KOPT-K1 (cell line): ENCODE results near the gene RAB31.

Experiments
- H3K27ac ChIP-seq: fragments of 200-600 bp; sonication (generic); 2 replicates; pipeline ENCODE4 v1.5.1; 2016; ENCODE audit warnings: antibody characterized with exemption, mild to moderate bottlenecking, low read depth, low read length; ENCODE audit not compliant: poor library complexity, severe bottlenecking
- H3K36me3 ChIP-seq: fragments of 200-600 bp; sonication (generic); 2 replicates; pipeline ENCODE4 v1.5.1; 2017; ENCODE audit warnings: antibody characterized with exemption, mild to moderate bottlenecking, low read length, moderate library complexity; ENCODE audit not compliant: insufficient read depth
- H3K9me3 ChIP-seq: fragments of 200-600 bp; sonication (generic); 2 replicates; pipeline ENCODE4 v1.5.1; 2017; ENCODE audit warnings: antibody characterized with exemption, low read length, mild to moderate bottlenecking; ENCODE audit not compliant: insufficient read depth, poor library complexity, severe bottlenecking

RAB31 gene

DNA sequence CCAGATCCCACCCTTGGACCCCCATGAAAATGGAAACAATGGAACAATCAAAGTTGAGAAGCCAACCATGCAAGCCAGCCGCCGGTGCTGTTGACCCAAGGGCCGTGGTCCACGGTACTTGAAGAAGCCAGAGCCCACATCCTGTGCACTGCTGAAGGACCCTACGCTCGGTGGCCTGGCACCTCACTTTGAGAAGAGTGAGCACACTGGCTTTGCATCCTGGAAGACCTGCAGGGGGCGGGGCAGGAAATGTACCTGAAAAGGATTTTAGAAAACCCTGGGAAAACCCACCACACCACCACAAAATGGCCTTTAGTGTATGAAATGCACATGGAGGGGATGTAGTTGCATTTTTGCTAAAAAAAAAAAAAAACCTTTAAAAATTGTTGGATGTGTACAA lies 151.1 kb downstream of the RAB31 start:
- no peaks in the 10 kb centered on the region for H3K9me3 ChIP-seq
- no peak overlapping the region for H3K27ac ChIP-seq
- H3K36me3 ChIP-seq = no peaks in the 10 kb centered on the region

DNA sequence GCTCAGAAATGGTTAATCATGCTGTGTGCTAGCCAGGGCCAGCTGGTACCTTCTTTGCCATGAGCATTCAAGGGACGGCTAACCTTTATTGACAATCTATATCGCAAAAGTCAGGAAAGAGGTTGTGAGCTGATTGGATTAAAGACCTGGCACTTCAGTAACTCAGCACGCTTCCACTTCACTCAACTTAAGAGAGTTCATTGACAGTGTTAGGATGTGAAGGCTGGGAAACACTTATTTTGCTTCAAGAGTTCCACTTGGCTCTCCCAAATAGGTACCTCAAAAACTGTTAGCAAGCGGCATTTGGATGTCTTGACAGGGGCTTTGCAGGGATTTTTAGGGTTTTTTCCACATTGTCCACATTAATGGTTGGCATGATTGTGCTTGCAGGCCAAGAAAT lies 152.6 kb downstream of the RAB31 start:
- Histone ChIP-seq H3K9me3 (peaks cover 10% of the 10 kb centered on the region), H3K27ac (no peak overlapping the region), H3K36me3 (no peaks in the 10 kb centered on the region)

DNA sequence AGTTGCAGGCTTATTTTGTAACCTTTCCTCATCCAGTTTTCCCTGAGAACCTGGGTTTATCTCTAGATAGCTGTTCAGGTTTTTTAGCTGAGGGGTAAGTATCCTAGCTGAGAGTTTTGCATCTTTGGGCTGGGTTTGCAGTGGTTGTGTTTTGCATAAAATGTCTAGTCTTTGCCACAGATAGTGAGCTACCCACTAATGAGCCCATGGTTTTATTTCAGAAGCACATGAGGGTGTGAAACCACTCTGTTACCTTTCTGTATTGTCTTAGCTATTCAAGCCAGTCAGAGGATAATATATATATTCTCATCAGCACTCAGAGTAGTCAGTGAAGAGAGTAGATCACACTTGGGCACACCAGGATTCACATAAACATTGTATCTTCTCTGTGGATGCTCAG lies 153.1 kb downstream of the RAB31 start:
- H3K36me3 ChIP-seq = no peaks in the 10 kb centered on the region

DNA sequence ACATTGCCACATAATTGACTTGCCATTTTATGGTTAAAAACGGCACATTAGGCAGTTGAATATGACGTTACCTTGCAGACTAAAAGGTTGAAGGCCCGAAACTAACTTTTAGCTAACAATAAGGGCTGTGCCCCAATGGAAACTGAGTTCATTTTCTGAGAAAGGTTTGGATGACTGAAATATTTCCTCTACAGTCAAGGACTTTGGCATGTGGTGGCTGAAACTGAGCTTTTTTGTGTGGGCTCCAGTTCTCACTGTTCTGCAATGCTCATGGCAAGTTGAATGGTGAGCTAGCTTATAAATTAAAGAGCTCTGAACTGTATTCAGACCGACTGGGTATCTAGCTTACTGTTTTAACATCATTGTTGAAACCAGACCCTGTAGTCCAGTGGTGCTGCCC lies 153.8 kb downstream of the RAB31 start:
- H3K36me3 ChIP-seq = no peaks in the 10 kb centered on the region
- H3K9me3 ChIP-seq = peaks cover 19% of the 10 kb centered on the region
- H3K27ac ChIP-seq = no peak overlapping the region

More for the DNA sequence above, 153.1 kb downstream of the RAB31 start:
- no peak overlapping the region for H3K27ac ChIP-seq
- H3K9me3 ChIP-seq = peaks cover 15% of the 10 kb centered on the region

DNA sequence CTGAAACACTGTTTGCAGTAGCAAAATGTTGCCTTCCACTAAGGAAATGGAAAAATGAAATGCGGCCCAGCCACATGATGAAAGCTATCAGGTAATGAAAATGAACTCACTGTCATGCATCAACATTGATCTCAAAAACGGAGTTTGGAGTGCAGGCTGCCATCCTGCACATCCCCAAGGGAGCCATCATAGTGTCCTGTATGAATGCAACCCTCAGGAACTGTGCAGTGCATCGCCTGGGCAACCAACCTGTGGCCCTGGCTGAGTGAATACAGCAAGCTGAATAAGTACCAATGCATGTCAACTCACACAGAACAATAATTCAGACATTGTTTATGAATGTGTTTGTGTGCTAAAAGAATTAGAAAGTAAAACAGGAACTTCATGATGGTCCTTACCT lies 154.6 kb downstream of the RAB31 start:
- Histone ChIP-seq H3K9me3 (peaks cover 19% of the 10 kb centered on the region), H3K36me3 (no peaks in the 10 kb centered on the region), H3K27ac (no peak overlapping the region)

DNA sequence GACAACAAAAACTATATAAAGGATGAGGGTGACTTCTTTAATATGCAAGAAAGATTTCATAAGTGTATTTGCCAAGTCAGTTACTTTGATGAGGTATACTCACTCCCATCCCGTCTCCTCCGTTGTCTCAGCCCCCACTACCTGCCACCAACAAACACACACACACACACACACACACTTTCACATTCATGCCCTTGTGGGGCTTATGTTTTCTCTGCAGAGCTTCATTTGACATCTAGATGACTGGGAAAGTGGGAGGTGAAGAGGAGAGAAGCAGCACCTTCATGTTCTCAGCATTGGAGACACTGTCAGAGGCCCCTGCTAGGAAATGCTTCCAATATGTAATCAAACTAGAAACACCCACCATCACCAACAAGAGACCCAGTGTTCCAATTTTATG lies 155.2 kb downstream of the RAB31 start:
- Histone ChIP-seq H3K36me3 (no peaks in the 10 kb centered on the region), H3K27ac (no peak overlapping the region), H3K9me3 (peaks cover 19% of the 10 kb centered on the region)

DNA sequence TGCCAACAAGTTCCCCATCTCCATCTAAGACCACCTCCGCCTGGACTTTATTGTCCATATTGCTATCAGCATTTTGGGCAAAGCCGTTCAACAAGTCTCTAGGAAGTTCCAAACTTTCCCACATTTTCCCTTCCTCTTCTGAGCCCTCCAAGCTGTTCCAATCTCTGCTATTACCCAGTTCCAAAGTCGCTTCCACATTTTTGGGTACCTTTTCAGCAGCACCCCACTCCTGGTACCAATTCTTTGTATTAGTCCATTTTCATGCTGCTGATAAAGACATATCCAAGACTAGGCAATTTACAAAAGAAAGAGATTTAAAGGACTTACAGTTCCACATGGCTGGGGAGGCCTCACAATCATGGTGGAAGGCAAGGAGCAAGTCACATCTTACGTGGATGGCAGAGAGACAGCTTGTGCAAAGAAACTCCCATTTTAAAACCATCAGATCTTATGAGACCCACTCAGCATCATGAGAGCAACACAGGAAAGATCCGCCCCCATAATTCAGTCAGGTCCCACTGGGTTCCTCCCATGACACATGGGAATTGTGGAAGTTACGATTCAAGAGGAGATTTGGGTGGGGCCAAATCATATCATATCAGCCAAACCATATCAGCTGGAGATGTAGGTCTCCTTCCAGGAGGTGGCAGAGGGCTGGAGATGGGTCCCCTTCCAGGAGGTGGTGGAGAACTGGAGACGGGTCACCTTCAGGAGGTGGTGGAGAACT lies 157.8 kb downstream of the RAB31 start:
- peaks cover 19% of the 10 kb centered on the region for H3K9me3 ChIP-seq
- H3K36me3 ChIP-seq = no peaks in the 10 kb centered on the region
- H3K27ac ChIP-seq = no peak overlapping the region

DNA sequence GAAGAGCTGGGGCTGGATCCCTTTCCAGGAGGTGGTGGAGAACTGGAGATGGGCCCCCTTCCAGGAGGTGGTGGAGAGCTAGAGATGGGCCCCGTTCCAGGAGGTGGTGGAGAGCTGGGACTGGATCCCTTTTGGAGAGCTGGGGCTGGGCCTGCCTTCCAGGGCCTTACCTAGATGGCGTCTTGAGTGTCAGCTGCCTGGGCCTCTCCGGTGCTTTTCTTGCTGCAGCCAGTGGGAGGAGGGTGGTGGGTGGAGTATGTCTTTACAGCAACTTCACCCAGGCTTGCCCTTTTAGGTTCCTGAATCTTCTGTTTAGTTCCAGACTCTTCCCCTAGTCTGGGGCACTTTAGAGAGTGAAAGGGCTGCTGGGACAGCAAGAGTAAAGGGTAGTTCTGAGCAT lies 158.5 kb downstream of the RAB31 start:
- H3K27ac ChIP-seq = no peak overlapping the region
- no peaks in the 10 kb centered on the region for H3K36me3 ChIP-seq
- H3K9me3 ChIP-seq = peaks cover 19% of the 10 kb centered on the region

DNA sequence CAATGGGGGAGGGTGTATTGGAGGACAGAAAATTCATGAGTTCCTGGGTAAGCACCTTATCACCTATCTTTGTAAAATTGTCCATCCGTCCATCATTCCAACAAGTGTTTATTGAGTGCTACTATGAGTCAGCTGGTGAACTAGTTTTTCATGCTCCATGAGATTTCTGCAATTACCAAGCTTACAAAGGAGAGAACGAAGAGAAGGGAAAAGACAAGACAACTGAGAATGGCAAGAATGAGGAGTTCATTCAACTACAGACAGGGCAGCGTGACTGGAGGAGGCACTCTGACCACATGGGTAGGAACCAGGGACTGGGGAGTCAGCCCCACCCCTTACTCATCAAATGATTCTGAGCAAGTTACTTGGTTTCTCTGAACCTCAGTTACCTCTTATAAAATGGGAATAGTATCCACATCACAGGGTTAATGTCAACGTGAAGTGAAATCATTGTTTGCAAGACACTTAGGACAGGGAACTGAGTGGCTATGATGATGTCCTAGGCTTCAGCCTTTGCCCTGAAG lies 159.0 kb downstream of the RAB31 start:
- Histone ChIP-seq H3K9me3 (peaks cover 19% of the 10 kb centered on the region), H3K27ac (no peak overlapping the region), H3K36me3 (no peaks in the 10 kb centered on the region)

DNA sequence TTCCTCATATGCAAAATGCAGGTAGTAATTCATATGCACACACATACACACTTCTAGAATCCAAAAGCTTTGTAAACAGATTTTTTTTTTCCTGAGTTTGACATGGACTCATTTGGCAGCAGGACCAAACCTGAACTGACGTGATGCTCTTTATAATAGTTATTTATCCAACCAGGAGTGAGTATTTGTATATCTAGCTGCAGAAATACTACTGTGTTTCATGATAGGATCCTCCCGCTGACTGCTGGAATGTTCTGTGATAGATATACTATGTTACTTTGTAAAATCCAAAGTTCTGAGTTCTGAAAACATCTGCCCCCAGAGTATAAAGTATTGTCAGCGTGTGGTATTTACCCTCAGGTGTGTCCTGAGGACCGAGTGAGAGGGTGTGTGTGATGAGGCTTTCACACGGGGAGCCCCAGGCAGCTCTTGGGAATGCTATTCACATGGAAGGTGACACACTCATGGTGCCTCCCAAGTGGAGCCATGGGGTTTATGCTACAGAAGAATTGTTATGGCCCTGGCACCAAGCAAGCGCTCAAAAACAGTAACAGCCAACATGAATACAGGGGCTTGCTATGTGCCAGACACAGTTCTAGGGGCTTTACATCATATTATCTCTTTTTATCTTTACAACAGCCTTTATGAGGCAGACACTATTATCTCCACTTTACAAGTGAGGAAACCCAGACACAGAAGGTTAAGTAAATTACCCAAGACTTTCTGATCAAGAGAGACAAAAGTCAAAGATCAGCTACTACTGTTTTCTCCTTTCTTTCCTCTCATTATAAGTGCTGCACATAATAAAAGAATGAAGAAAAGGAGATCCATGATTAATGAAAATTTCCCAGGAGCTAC lies 161.0 kb downstream of the RAB31 start:
- Histone ChIP-seq H3K9me3 (peaks cover 19% of the 10 kb centered on the region), H3K27ac (peak overlapping the region; percentile 10), H3K36me3 (no peaks in the 10 kb centered on the region)

DNA sequence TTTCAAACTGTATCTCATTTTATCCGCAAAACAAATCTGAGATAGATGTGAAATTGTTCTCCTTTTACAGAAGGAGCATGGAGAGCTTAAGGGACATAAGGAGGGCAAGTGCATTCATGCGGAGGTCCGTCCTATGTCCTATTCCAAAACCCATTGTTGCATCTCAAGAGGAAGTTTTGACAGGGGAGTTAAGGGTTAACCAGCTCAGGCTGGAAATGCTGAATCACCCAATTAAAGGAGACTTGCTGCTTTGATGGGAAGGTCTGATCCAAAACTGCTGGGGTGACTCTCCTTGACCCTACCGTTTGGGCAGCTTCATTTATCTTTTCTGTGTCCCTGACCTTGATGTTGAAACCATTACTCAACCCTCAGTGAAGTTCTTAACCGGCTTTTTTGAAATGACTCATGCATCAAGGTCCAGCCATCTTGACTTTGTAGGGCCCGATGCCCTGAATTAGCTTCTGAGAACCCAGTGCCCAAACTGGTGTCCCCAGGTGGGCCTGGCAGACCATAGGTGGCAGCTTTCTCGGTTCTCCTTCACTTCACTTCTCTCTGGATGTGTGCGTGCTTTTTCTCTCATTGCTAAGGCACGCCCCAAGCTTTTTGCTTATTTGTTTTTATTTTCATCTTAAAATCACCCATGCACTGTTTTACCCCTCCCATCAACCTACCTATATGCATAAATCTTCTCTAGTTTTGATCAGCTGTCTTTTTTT lies 161.8 kb downstream of the RAB31 start:
- peaks cover 17% of the 10 kb centered on the region for H3K9me3 ChIP-seq
- H3K27ac ChIP-seq = peak overlapping the region; percentile 24
- no peaks in the 10 kb centered on the region for H3K36me3 ChIP-seq

DNA sequence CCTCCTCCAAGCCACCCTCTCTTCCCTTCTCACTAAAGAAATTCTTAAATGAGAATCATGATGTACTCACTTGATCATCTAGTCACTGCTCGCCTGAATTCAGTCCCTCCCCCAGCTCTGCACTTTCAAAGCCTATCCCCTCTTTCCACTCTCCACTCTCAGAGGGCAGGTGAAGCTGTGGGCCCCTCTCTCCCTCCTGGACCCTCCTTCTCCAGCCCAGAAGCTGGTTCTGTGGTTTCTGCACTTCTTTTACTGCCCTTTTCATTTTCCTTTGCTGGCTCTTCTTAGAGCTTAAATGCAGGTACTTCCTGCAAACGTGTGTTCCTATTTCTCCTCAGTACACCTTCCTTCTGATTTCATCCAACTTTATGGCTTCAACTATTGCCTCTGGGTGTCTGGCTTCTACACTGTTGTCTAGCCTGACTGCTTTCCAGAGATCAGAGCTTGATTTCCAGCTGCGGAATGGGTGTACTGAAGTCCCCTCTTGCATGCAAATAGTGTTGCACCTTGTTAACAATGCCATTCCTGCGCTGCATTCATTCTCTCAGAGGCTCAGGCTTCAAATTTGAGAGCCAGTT lies 162.4 kb downstream of the RAB31 start:
- H3K27ac ChIP-seq = peak overlapping the region; percentile 24
- no peaks in the 10 kb centered on the region for H3K36me3 ChIP-seq
- H3K9me3 ChIP-seq = peaks cover 10% of the 10 kb centered on the region

DNA sequence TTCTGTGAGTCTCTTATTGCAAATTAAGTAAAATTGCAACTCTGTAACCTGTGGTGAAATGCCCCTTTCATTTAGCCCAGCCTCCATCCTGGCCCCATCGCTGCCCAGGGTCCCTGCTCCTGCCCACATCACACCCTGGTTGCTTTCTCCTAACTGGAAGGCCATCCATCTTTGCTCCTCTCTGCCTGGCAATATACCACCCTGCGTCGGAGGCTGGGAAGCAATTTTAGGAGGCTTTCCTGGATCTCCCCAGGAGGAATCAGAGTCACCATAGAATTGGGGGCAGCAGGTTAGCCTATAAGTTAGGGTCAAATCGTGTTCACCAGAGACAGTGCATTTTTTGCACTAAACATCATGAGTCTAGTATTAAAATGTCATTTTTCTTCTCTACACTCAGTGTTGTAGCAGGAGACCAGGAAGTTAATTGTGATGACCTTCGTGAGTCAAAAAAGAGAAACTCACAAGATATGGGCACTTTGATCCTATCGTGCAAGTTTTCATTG lies 163.2 kb downstream of the RAB31 start:
- H3K27ac ChIP-seq = no peak overlapping the region
- peaks cover 3% of the 10 kb centered on the region for H3K9me3 ChIP-seq
- H3K36me3 ChIP-seq = no peaks in the 10 kb centered on the region

DNA sequence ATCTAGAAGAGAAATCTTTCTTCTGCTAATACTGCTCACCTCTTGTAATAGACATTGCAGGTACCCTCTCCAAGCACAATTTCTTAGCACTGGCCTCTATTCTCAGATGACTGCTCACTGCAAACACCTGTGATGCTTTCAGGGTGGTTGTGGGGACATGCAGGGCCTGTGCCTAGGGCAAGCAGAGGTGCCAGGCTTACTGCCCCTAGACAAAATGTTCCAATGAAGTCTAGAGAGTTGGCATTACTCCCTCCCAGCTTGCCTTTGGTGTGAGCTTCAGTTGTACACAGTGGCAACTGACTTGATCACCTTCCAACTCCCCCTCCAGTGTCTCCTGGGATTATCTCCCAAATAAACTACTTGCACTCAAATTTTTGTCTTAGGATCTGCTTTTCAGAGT lies 164.7 kb downstream of the RAB31 start:
- Histone ChIP-seq H3K36me3 (no peaks in the 10 kb centered on the region), H3K27ac (no peak overlapping the region)

More for the DNA sequence above, 164.7 kb downstream of the RAB31 start:
- no peaks in the 10 kb centered on the region for H3K9me3 ChIP-seq
